ENCODE measurements around the gene HNRNPAB.
A peak's percentile ranks its signal among the peaks of the same experiment; 100 is the strongest.
"Not testable (repeated sequence)": the region's sequence is repeated elsewhere in the genome, so short reads cannot be mapped to it uniquely, and the experiment has no call there.

The HNRNPAB gene

GRCh38 chr5:178196281-178196812 is 8.0 kb upstream of the HNRNPAB start:
- no peak overlapping the region for H3K4me3 ChIP-seq (ENCODE audit: low read length)
- TF ChIP-seq, protein P1, sequence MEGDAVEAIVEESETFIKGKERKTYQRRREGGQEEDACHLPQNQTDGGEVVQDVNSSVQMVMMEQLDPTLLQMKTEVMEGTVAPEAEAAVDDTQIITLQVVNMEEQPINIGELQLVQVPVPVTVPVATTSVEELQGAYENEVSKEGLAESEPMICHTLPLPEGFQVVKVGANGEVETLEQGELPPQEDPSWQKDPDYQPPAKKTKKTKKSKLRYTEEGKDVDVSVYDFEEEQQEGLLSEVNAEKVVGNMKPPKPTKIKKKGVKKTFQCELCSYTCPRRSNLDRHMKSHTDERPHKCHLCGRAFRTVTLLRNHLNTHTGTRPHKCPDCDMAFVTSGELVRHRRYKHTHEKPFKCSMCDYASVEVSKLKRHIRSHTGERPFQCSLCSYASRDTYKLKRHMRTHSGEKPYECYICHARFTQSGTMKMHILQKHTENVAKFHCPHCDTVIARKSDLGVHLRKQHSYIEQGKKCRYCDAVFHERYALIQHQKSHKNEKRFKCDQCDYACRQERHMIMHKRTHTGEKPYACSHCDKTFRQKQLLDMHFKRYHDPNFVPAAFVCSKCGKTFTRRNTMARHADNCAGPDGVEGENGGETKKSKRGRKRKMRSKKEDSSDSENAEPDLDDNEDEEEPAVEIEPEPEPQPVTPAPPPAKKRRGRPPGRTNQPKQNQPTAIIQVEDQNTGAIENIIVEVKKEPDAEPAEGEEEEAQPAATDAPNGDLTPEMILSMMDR (conservative IDR thresholded peaks at IDR 0.05; ENCODE audit: low read depth, low read length) = no peak
- no peak for DNase-seq (ENCODE audit: low read depth)

- no peak for DNase-seq (ENCODE audit: low read depth)
- H3K4me3 ChIP-seq (ENCODE audit: low read length) = no peak overlapping the region
- TF ChIP-seq, protein P1 (conservative IDR thresholded peaks at IDR 0.05; ENCODE audit: low read depth, low read length) = peak; percentile 45
These were observed 7.3 kb upstream of the HNRNPAB start for GRCh38 chr5:178196986-178197385.

DNA sequence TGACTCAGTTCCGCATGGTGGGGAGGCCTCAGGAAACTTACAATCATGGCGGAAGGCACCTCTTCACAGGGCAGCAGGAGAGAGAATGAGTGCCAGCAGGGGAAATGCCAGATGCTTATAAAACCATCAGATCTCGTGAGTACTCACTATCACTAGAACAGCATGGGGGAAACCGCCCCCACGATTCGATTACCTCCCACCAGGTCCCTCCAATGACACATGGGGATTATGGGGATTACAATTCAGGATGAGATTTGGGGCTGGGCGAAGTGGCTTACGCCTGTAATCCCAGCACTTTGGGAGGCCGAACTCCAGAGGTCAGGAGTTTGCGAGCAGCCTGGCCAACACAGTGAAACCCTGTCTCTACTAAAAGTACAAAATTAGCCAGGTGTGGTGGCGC is 6.2 kb upstream of the HNRNPAB start:
- DNase-seq (ENCODE audit: low read depth) = not testable (repeated sequence)

DNA sequence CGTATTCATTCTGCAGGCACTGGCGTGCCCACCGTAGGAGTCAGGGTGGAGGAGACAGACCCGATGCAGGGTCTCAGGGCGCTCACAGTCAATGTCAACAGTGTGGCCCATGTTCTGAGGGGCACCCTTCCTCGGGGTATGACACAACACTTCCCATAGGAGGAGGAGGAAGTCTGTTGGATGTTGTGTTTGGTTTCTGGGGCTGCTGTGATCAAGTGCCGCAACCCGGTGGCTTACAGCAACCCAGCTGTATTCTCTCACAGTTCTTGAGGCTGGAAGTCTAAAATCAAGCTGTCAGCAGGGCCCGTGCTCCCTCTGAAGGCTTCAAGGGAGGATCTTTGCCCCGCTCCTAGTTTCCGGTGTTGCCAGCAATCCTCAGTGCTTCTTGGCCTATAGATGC is 5.6 kb upstream of the HNRNPAB start:
- no peak for DNase-seq (ENCODE audit: low read depth)
- no peak overlapping the region for H3K4me3 ChIP-seq (ENCODE audit: low read length)
- TF ChIP-seq, protein P1 (conservative IDR thresholded peaks at IDR 0.05; ENCODE audit: low read depth, low read length) = no peak

More for the DNA sequence above, 6.2 kb upstream of the HNRNPAB start:
- not testable (repeated sequence) for H3K4me3 ChIP-seq (ENCODE audit: low read length)

DNA sequence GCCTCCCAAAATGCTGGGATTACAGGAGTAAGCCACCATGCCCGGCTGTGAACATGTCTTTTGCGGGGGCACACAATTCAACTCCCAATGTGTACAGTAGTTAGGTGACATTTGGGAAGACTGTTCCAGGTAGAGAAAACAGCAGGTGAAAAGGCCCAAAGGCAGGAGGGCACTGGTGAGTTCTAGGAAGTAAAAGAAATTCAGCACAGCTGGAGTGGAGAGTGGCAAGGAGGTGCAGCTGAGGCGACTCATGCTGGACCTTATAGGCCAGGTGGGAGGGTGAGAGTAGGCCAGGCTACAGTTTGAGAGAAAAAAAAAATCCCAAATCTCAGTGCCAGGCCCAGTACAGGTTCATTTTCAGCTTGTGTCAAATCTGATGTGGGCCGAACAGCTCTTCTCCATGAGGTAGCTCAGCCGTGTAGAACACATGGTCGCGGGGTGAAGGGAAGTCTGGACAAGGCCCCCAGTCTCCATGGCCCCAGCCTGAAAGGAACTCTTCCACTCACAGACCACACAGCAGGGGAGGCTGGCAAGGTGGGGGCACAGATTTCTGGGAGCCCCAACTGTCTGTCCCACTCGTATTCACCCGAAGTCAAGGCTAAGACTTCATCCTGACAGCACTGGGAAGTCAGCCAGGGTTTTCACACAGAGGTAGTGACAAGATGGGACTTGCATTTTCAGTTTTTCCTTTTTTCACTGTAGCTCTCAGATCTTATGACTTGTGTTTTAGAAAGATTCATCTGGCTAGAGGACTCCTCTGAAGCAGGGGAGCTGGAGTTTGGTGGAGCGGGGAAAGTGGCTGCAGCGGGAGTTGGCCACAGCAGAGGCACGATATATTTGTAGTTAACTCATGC is 4.5 kb upstream of the HNRNPAB start:
- no peak for DNase-seq (ENCODE audit: low read depth)
- TF ChIP-seq, protein P1 (conservative IDR thresholded peaks at IDR 0.05; ENCODE audit: low read depth, low read length) = no peak
- H3K4me3 ChIP-seq (ENCODE audit: low read length) = no peak overlapping the region

- no peak overlapping the region for H3K4me3 ChIP-seq (ENCODE audit: low read length)
- TF ChIP-seq, protein P1 (conservative IDR thresholded peaks at IDR 0.05; ENCODE audit: low read depth, low read length) = no peak
- no peak for DNase-seq (ENCODE audit: low read depth)
These were observed 3.0 kb upstream of the HNRNPAB start for GRCh38 chr5:178201221-178201926.

GRCh38 chr5:178201927-178202235 is 2.5 kb upstream of the HNRNPAB start:
- DNase-seq (ENCODE audit: low read depth) = no peak
- TF ChIP-seq, protein P1 (conservative IDR thresholded peaks at IDR 0.05; ENCODE audit: low read depth, low read length) = no peak
- no peak overlapping the region for H3K4me3 ChIP-seq (ENCODE audit: low read length)

Data from retinal pigment epithelial cell (primary cell).